ENCODE data around the gene FAM222B.

Gene FAM222B

GRCh38 chr17:28710861-28711722 lies 131.5 kb downstream of the FAM222B start:
- DNase-seq, result peak; percentile 87

- no peak for DNase-seq
Measured at GRCh38 chr17:28707339-28707720, 135.3 kb downstream of the FAM222B start.

- no peak for DNase-seq
Measured at GRCh38 chr17:28706471-28707338, 135.9 kb downstream of the FAM222B start.

Measured in HCEC 1CT (cell line).